ENCODE results near the gene CALD1. TPM values are rescaled to one million over a fixed set of nuclear protein-coding genes. Genes with fewer than 3 reads are reported as not detected.

The CALD1 gene
- total RNA-seq, 1 donor from 2014 or later, result 352 TPM

- H3K36me3 ChIP-seq, result no peaks in the 10 kb centered on the region
- DNase-seq (ENCODE audit: low spot score in 2 of 2), result no peak
- no peaks in the 10 kb centered on the region for H3K27me3 ChIP-seq
- TF ChIP-seq CTCF (IDR thresholded peaks at IDR 0.05), result no peak
- no peaks in the 10 kb centered on the region for H3K9me3 ChIP-seq
- H3K27ac ChIP-seq, result peak overlapping the region; percentile 47 to 48
- no peak overlapping the region for H3K4me3 ChIP-seq
- intact Hi-C loops (cut with DNase I), result no loop called here
- H3K4me1 ChIP-seq, result peaks cover 3 to 58% of the 10 kb centered on the region in 2 donors
Observed at GRCh38 chr7:134857958-134858357, 78.5 kb downstream of the CALD1 start.

GRCh38 chr7:134859783-134860182 lies 80.3 kb downstream of the CALD1 start:
- no peak overlapping the region for H3K27ac ChIP-seq
- H3K4me3 ChIP-seq, result no peak overlapping the region
- H3K9me3 ChIP-seq, result no peaks in the 10 kb centered on the region
- TF ChIP-seq CTCF (IDR thresholded peaks at IDR 0.05), result no peak
- no peaks in the 10 kb centered on the region for H3K27me3 ChIP-seq
- intact Hi-C loops (cut with DNase I), result no loop called here
- DNase-seq (ENCODE audit: low spot score in 2 of 2), result no peak
- H3K4me1 ChIP-seq, result peaks cover 5 to 61% of the 10 kb centered on the region in 2 donors
- no peaks in the 10 kb centered on the region for H3K36me3 ChIP-seq

GRCh38 chr7:134865001-134865845 lies 85.8 kb downstream of the CALD1 start:
- Histone ChIP-seq H3K27ac (peak overlapping the region; percentile 70 to 74), H3K36me3 (peaks cover 23 to 29% of the 10 kb centered on the region in 2 donors), H3K27me3 (no peaks in the 10 kb centered on the region), H3K4me1 (peaks cover 15 to 56% of the 10 kb centered on the region in 2 donors), H3K9me3 (no peaks in the 10 kb centered on the region), H3K4me3 (peak overlapping the region; percentile 32 to 50)
- no peak for TF ChIP-seq CTCF (IDR thresholded peaks at IDR 0.05)
- no peak for DNase-seq (ENCODE audit: low spot score in 2 of 2)
- intact Hi-C loops (cut with DNase I), result loop anchor here (5.0 kb wide), 1 partner anchor 83 kb away; no protein-coding TSS in a partner anchor

GRCh38 chr7:134866617-134867016 lies 87.2 kb downstream of the CALD1 start:
- no peaks in the 10 kb centered on the region for H3K9me3 ChIP-seq
- intact Hi-C loops (cut with DNase I), result loop anchor here (5.0 kb wide), 1 partner anchor 84 kb away; no protein-coding TSS in a partner anchor
- DNase-seq (ENCODE audit: low spot score in 2 of 2), result no peak
- peak overlapping the region; percentile 70 to 74 for H3K27ac ChIP-seq
- H3K36me3 ChIP-seq, result peaks cover 23 to 30% of the 10 kb centered on the region in 2 donors
- TF ChIP-seq CTCF (IDR thresholded peaks at IDR 0.05), result no peak
- H3K27me3 ChIP-seq, result no peaks in the 10 kb centered on the region
- peaks cover 16 to 60% of the 10 kb centered on the region in 2 donors for H3K4me1 ChIP-seq
- H3K4me3 ChIP-seq, result peak overlapping the region in 1 of 2 donors; percentile 34

GRCh38 chr7:134870156-134870555 lies 90.7 kb downstream of the CALD1 start:
- Histone ChIP-seq H3K36me3 (peaks cover 23 to 30% of the 10 kb centered on the region in 2 donors), H3K4me3 (no peak overlapping the region), H3K4me1 (peaks cover 16 to 67% of the 10 kb centered on the region in 2 donors), H3K27ac (peak overlapping the region; percentile 19 to 58), H3K9me3 (no peaks in the 10 kb centered on the region), H3K27me3 (no peaks in the 10 kb centered on the region)
- DNase-seq (ENCODE audit: low spot score in 2 of 2), result no peak
- TF ChIP-seq CTCF (IDR thresholded peaks at IDR 0.05), result no peak
- intact Hi-C loops (cut with DNase I), result no loop called here
